GM18505 (cell line): Measurements from ENCODE around the gene STAB1.

ENCODE experiments used
- ATAC-seq: cut with Tn5 transposase; IDR thresholded peaks from one replicate; pipeline ENCODE4 v1.9.1; 2021; ENCODE audit not compliant: unreplicated experiment
- POLR2A ChIP-seq: IDR thresholded peaks from 4 replicates; pipeline ENCODE4 v1.6.1; 2011; ENCODE audit warnings: borderline replicate concordance; ENCODE audit not compliant: insufficient read depth, insufficient read length; ENCODE audit errors: extremely low read depth

Gene STAB1

DNA sequence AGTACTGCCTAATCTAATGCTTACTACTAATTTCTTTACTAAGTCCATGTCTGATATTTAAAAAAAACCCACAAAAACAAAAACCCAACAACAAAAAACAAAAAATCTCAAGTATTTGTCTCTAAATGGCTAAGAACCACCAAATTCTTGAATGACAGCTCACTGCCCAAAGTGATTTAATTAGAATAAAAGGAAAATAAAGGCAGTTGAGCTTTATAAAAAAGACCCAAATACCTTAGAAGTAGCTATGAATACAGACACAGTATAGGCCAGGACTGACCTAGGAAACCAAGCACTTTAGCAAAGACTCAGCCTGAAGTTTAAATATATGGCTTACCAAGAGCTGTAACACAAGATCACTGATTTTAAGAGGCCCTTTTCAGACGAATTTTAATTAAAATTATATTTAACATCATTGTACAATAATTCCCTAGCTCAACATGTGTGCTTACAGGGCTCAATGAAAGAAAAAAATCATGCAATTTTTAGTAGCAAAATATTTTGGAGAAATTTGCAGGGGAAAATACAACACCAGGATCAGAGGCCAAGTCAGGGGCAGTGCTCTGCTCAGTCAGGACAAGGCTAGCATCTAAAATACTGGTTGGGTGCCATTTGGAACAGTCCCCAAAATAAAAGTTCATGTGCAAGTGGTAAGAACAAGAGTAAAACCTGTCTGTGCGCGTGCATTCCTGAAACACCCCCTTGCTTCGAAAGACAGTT lies 66.0 kb downstream of the STAB1 start:
- no peak for TF ChIP-seq POLR2A
- no peak for ATAC-seq

DNA sequence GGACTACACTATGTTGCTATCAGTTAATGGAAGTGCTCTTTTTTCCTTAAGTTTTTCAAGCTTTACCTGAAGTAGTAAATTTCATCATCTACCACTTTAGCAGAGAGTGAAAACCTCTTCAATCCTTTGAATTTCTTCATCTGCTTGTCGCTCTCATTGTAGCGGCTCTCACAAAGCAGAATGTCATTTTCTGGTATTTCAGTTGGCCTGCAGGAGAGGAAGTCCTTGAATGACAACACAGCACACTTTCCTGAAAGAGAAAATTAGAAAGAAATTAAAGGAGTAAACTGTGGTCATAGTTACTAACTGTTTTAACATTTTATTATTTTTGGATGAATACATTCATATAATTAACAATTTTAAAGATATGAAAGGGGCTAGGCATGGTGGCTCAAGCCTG lies 68.8 kb downstream of the STAB1 start:
- no peak for TF ChIP-seq POLR2A
- no peak for ATAC-seq

DNA sequence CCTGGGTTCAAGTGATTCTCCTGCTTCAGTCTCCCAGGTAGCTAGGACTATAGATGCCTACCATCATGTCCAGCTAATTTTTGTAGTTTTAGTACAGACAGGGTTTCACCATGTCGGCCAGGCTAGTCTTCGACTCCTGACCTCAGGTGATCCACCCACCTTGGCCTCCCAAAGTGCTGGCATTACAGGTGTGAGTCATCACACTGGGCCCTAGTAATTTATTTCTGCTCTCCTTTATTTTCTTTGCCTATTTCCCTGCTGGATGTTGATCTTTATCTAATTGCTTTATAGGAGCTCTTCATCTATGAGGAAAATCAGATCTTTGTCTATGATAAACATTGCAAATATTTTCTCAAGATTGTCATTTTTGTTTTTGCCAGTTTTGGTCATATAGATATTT lies 72.9 kb downstream of the STAB1 start:
- no peak for ATAC-seq
- TF ChIP-seq POLR2A = no peak

DNA sequence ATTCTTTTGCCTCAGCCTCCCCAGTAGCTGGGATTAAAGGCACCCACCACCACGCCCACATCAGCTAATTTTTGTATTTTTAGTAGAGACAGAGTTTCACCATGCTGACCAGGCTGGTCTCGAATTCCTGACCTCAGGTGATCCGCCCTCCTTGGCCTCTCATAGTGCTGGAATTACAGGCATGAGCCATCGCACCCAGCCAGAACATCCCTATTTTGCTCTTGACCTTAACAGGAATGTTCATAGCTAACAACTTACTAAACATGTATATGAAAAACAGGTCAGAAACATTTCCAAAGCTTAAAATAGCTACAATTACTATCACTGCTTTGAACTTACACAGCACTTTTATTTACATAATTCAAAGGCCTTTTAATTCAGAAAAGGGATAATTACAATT lies 74.9 kb downstream of the STAB1 start:
- no peak for ATAC-seq
- no peak for TF ChIP-seq POLR2A

DNA sequence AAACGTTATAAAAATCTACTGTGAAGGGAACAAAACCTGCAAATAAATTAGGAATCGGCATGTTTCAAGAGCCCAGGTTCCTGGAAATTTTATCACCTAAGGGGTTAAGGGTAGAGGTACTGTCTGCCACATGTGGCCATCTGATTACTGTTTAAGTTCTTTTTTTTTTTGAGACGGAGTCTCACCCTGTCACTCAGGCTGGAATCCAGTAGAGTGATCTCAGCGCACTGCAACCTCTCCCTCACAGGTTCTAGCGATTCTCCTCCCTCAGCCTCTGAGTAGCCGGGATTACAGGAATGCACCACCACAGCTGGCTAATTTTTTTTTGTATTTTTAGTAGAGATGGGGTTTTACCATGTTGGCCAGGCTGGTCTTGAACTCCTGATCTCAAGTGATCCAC lies 77.1 kb downstream of the STAB1 start:
- no peak for ATAC-seq
- TF ChIP-seq POLR2A = no peak
